GM19372 (cell line): ENCODE measurements around the gene UNC13C.

ENCODE experiments used
- ATAC-seq: cut with Tn5 transposase; IDR thresholded peaks from one replicate; pipeline ENCODE4 v1.9.1; 2021; ENCODE audit warnings: mild to moderate bottlenecking, low read depth, moderate library complexity; ENCODE audit not compliant: unreplicated experiment

The UNC13C gene

GRCh38 chr15:54547491-54547890, 569.2 kb downstream of the UNC13C start:
- no peak for ATAC-seq

DNA sequence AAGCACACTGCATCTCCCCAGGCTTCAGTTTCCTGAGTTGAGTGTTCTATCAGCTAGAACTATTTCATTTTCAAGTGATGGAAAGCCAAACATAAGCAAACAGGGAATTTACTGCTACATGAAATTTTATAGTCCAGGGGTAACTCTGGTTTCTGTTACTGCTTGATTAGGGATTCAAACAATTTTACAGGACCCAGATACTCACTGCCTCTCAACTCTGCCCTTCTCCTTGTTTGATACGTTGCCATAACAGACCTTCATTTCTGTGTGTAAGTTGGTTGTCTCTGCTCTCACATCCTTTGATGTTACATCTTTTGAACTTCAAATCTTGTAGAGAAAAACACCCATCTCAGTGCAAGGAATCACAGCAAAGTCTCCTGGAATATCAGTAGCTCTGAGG, 572.7 kb downstream of the UNC13C start:
- ATAC-seq = no peak

- no peak for ATAC-seq
Observed at GRCh38 chr15:54556231-54556630, 578.0 kb downstream of the UNC13C start.

DNA sequence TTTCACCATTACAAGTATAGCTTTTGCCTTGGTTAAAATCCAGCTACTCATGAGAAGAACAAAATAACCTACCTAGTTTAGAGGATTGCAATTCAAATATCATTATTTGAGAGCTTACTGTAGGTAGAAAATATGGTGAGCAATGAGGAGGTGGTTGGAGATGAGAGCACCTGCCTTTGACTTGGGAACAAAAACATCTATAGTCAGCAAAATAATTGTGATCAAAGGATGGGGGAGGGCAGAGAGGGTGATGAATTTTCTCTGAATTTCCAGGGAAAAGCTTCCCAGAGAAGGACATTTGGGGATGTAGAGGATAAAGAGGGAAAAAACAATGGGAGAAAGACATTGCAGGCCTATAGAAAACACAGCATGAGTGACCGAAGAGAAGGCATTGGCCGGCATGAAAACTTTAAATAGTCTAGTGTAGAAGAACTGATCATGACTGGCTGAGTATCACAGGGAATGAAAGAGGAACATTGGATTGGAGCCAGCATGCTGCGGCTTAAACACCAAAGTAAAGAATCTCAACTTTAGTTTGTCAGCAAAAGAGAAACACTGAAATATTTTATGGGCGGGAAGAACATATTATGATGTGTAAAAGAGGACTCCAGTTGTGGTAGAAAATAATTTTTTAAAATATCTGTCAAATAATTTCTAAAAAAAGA, 581.3 kb downstream of the UNC13C start:
- no peak for ATAC-seq

GRCh38 chr15:54560417-54560816, 582.2 kb downstream of the UNC13C start:
- ATAC-seq = no peak

DNA sequence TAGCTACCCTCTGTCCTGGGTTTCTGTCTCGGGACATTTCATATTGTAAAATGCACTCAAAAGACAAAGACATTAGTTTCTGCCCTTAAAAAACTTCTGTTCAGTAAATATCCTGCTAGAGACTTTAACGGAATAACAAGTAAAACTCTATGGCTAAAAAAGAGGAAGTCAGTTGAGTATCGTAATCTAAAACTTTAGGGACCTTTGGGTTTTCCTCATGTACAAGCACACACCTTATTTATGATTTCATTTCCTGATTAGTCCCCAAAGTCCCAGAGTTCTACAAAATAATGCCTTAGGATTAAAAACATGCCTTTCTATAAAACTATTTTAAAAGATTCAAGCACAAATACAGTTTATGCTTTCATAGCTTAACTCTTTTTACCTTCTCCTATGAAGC, 585.9 kb downstream of the UNC13C start:
- ATAC-seq = no peak

DNA sequence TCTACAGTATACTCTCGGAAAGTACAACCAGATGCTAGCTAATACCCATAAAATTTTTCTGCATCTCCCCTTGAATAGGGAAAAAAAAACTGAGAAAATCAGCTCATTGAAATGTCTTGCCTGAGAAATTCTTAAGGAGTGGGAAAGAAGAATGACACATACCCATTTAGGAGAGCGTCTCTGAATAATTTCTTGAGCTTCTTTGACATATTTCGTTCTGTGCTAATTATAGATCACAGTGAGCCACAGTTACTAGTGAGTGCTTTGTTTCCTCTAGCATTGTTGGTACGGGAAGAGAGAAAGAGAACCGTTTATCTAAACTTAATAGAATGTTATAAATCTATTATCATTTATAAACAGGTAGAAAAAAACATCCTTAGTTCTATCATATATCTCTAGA, 588.4 kb downstream of the UNC13C start:
- no peak for ATAC-seq

- no peak for ATAC-seq
Observed at GRCh38 chr15:54567408-54568035, 589.3 kb downstream of the UNC13C start.

- no peak for ATAC-seq
Observed at GRCh38 chr15:54568381-54568780, 590.1 kb downstream of the UNC13C start.

- no peak for ATAC-seq
Observed at GRCh38 chr15:54571576-54571975, 593.3 kb downstream of the UNC13C start.

GRCh38 chr15:54575586-54575985, 597.3 kb downstream of the UNC13C start:
- ATAC-seq = no peak

DNA sequence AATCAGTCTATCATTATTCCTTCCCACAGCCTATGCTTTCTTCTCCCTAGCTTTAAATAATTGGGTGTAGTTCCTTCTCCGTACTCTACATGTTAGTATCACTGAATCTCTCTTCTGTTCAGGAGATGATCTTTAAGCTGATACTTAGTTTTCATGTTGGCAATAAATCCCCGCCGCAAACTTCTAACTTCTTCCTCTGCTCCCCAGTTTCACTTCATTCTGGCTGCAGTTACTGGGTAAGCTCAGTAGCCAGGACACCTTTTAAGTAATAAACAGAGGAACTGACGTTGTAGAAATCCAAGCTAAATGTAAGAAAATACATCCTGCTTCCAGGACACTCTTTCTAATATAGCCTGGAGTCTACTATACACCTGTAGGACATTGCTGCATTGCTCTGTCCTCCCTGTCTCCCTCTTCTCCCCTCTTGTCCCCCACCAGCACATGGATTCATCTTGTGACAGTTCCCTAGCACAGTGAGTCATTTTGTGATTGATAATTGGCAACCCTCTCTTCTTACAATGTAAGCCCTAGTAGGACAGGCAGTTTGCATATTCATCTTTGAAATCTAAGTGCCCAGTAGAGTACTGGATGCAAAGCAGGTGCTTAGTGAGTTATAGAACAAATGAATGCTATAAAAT, 598.2 kb downstream of the UNC13C start:
- no peak for ATAC-seq

- ATAC-seq = no peak
Observed at GRCh38 chr15:54577476-54578250, 599.4 kb downstream of the UNC13C start.

DNA sequence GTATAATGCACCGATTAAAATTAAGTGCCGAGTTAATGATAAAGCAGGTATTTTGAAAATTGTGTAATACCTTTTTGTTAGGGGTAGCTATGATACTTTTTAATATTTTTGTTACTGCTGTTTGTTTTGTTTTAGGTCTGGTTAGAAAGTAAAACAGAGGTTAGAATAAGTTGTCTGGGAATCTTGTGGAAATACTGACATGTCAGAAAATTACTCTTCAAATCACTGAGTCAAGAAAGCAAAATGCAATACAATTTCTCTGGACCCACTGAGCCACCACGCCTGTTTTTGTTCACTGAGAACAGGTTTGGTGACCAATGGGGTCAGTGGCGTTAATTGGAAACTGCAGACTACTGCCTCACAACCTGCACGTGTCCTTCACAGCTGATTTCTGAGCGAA, 601.6 kb downstream of the UNC13C start:
- no peak for ATAC-seq

- no peak for ATAC-seq
Observed at GRCh38 chr15:54580643-54581042, 602.4 kb downstream of the UNC13C start.

- ATAC-seq = peak; percentile 53
Observed at GRCh38 chr15:54582863-54583643, 604.8 kb downstream of the UNC13C start.

DNA sequence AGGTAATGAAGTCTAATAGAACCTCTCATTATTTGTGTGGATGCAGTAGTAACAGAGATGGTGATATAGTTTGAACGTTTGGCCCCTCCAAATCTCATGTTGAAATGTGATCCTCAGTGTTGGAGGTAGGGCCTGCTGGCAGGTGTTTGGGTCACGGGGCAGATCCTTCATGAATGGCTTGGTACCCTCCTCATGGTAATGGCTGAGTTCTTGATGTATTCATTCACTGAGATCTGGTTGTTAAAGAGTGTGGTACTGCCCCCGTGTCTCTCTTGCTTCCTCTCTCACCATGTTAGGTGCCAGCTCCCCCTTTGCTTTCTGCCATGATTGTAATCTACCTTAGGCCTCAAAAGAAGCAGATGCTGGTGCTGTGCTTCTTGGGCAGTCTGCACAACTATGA, 606.8 kb downstream of the UNC13C start:
- ATAC-seq = no peak

DNA sequence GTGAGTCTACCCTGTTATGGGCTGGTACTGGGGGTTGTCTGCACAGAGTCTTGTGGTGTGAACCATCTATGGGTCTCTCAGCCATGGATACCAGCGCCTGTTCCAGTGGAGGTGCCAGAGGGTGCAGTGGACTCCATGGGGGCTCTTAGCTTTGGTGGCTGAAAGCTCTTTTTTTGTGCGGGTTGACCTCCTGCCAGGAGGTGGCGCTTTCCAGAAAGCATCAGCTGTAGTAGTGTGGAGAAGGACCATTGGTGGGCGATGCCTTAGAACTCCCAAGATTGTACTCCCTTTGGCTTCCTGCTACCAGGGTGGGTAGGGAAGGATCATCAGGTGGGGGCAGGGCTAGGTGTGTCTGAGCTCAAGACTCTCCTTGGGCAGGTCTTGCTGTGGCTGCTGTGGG, 615.9 kb downstream of the UNC13C start:
- no peak for ATAC-seq

GRCh38 chr15:54599386-54599785, 621.1 kb downstream of the UNC13C start:
- no peak for ATAC-seq

- no peak for ATAC-seq
Observed at GRCh38 chr15:54605043-54605442, 626.8 kb downstream of the UNC13C start.
